Transverse colon (tissue), 4 donors: Measurements from ENCODE around the gene KCNMB1. TPM values are rescaled to one million over a fixed set of nuclear protein-coding genes. Genes with fewer than 3 reads are reported as not detected.

Experiments used
- DNase-seq: peaks from one replicate; pipeline ENCODE4 v3.0.0-alpha.2; 2019
- H3K27ac ChIP-seq, 4 donors: fragments of 200-600 bp; sonication (generic); 2 replicates each; pipeline ENCODE4 v1.5.1; 2016 to 2018; ENCODE audit warnings: inconsistent platforms in 4 of 4
- H3K27me3 ChIP-seq: fragments of 200-600 bp; sonication (generic); 2 replicates; pipeline ENCODE4 v1.5.1; 2017; ENCODE audit warnings: inconsistent platforms
- H3K36me3 ChIP-seq, 4 donors: fragments of 200-600 bp; sonication (generic); 2 replicates each; pipeline ENCODE4 v1.5.1; 2017 to 2019; ENCODE audit warnings: inconsistent platforms in 4 of 4
- H3K4me1 ChIP-seq, 4 donors: fragments of 200-600 bp; sonication (generic); 2 replicates each; pipeline ENCODE4 v1.5.1; 2017 to 2020; ENCODE audit warnings: inconsistent platforms in 4 of 4
- H3K4me3 ChIP-seq, 4 donors: fragments of 200-600 bp; sonication (generic); 1 replicate in 1 of 4; 2 replicates in 3 of 4; pipeline versions ENCODE4 v1.5.1 to v1.6.1; 2017 to 2019; ENCODE audit warnings: inconsistent platforms in 4 of 4
- H3K9me3 ChIP-seq, 2 donors: fragments of 200-600 bp; sonication (generic); 2 replicates each; pipeline ENCODE4 v1.5.1; 2017 to 2019; ENCODE audit warnings: inconsistent platforms in 2 of 2
- CTCF ChIP-seq, 5 experiments: fragments of 200-600 bp in 3 of 5; fragments of 450-650 bp in 2 of 5; sonication (generic) in 3 of 5; IDR thresholded peaks; 1 replicate in 2 of 5; 2 replicates in 3 of 5; pipeline ENCODE4 v1.5.1; 2016 to 2017; ENCODE audit warnings: antibody characterized with exemption in 5 of 5, inconsistent platforms in 3 of 5, mild to moderate bottlenecking in 2 of 5, moderate library complexity in 1 of 5
- EP300 ChIP-seq: sonication (generic); formaldehyde crosslinking; IDR thresholded peaks from one replicate; pipeline ENCODE4 v1.6.1; 2017; ENCODE audit warnings: antibody characterized with exemption, low read depth
- POLR2A ChIP-seq: fragments of 450-650 bp; IDR thresholded peaks from one replicate; pipeline ENCODE4 v1.6.1; 2016; ENCODE audit warnings: antibody characterized with exemption, mild to moderate bottlenecking, moderate library complexity
- POLR2AphosphoS5 ChIP-seq, 3 donors: sonication (generic); formaldehyde crosslinking; IDR thresholded peaks; one replicate each; pipeline ENCODE4 v1.6.1; 2016; ENCODE audit warnings: antibody characterized with exemption in 3 of 3
- WGBS, 2 donors: methylation state at CpG; one replicate each; pipeline ENCODE4 v1.1.5; 2018; ENCODE audit warnings: low coverage in 1 of 2; 5-methylcytosine and 5-hydroxymethylcytosine counted together
- in situ Hi-C, 4 donors: fragments of 200-750 bp; cut with MboI; loops; one replicate each; pipeline versions ENCODE4 v1.15.0 to v1.15.1; 2017; ENCODE audit warnings: low sequenced_read_pairs in 3 of 4, low pct_ligation_motif_present in 1 of 4, low pct_unique_long_range_greater_than_20kb in 1 of 4
- intact Hi-C: fragments of 100-400 bp; cut with DNase I; formaldehyde crosslinking; loops from one replicate; pipeline ENCODE4 v1.15.1; 2023; ENCODE audit warnings: low total_unique reads
- total RNA-seq, 4 donors: library from RNA; depleted of rRNA; stranded (reverse); fragments of >200 nt; gene quantifications; one replicate each; pipeline ENCODE4 v1.1.0, GENCODE V29; 2016

The KCNMB1 gene
- total RNA-seq, 4 donors from 2014 or later = 6.0 to 17.2 (median 8.0) TPM

DNA sequence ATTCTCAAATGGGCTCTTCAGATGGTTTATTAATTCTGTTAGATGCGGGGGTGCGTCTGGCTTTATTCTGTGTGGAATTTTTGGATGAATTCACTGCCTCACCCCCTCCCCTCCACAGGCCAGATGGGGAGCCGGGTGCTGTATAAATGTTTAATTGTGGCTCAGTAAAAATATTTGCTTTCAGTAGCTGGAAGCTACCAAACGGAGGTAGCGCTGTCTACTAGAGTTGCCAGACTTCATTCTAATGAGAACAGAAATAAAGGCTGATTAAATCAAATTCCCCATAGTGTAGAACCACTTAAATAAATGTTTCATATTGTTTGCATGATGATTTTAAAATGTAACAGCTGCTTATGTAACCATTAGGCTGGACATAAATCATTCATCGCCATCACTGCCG lies 34.5 kb upstream of the KCNMB1 start:
- no peaks in the 10 kb centered on the region for H3K27me3 ChIP-seq
- DNase-seq = no peak
- H3K27ac ChIP-seq = no peak overlapping the region
- H3K9me3 ChIP-seq = no peaks in the 10 kb centered on the region
- peaks cover 0 to 6% (median 0%) of the 10 kb centered on the region in 4 donors for H3K4me1 ChIP-seq
- in situ Hi-C loops (loop anchor here in 2 of 4 donors (25.0 kb wide), 1 partner anchor 161 kb away; no protein-coding TSS in a partner anchor), intact Hi-C loops (loop anchor here (5.0 kb wide), 1 partner anchor 201 kb away; no protein-coding TSS in a partner anchor)
- TF ChIP-seq CTCF (IDR thresholded peaks at IDR 0.05) = no peak
- no peaks in the 10 kb centered on the region for H3K36me3 ChIP-seq
- no peak overlapping the region for H3K4me3 ChIP-seq
- WGBS, 2 donors = 63% methylated on average over 7 of the region's 7 CpGs

DNA sequence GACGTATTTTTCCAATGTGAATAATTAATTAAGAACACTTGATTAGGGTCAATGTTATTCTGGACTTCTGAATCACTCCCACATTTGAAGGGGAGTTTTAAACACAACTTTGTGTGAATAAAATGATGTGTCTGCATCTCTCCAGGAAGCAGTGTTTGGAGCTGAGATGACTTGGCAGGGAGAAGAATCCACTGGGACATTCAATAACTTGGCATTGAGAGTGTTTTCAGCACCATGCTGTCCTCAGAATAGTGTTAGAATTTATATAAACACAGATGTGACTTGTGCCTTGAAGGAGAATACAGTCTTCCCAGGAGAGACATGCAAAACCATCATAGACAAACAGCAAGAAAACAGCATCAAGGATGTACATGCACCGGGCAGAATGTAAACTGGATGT lies 32.7 kb upstream of the KCNMB1 start:
- in situ Hi-C loops = loop anchor here in 2 of 4 donors (25.0 kb wide), 1 partner anchor 160 kb away; no protein-coding TSS in a partner anchor
- H3K4me1 ChIP-seq = peaks cover 0 to 6% (median 0%) of the 10 kb centered on the region in 4 donors
- intact Hi-C loops = loop anchor here (5.0 kb wide), 1 partner anchor 200 kb away; no protein-coding TSS in a partner anchor
- no peak for DNase-seq
- H3K27ac ChIP-seq = no peak overlapping the region
- TF ChIP-seq POLR2AphosphoS5 (IDR thresholded peaks at IDR 0.05) (no peak), POLR2A (no peak), CTCF (IDR thresholded peaks at IDR 0.05) (no peak), EP300 (no peak)
- 57 to 61% methylated on average over 2 of the region's 2 CpGs for WGBS, 2 donors
- no peaks in the 10 kb centered on the region for H3K9me3 ChIP-seq
- H3K36me3 ChIP-seq = no peaks in the 10 kb centered on the region
- no peak overlapping the region for H3K4me3 ChIP-seq
- no peaks in the 10 kb centered on the region for H3K27me3 ChIP-seq

DNA sequence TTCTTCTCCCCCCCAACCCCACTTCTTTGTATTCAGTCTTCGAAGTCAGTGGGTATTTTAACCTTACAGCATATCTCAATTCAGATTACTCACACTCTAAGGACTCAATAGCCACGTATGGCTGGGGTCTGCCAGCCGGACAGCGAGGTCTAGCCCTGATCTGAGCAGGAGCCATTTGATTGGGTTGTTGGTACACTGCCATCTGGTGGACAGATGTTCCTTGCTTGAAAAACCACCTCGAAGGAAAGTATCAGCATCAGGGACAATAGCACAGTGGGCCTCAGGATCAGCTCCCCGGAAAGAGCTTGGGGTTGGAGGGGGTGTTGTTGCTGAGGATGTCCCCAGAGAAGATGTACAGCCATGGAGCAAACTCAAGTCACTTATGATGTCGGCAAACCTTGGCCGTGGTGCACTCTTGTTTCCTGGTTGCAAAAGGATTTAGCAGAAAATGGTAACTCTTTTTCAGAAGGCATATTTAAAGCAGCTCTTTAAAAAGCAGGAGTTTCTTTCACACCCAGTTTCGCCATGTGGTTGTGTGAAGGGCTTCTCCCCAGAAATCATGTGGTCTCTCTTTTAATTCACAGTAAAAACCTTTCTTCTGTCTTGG lies 31.7 kb upstream of the KCNMB1 start:
- in situ Hi-C loops (loop anchor here in 2 of 4 donors (25.0 kb wide), 1 partner anchor 159 kb away; no protein-coding TSS in a partner anchor), intact Hi-C loops (loop anchor here (5.0 kb wide), 1 partner anchor 199 kb away; no protein-coding TSS in a partner anchor)
- WGBS, 2 donors = 0 to 29% methylated on average over 3 to 9 of the region's 9 CpGs
- H3K4me3 ChIP-seq = no peak overlapping the region
- H3K27me3 ChIP-seq = no peaks in the 10 kb centered on the region
- no peaks in the 10 kb centered on the region for H3K9me3 ChIP-seq
- no peak overlapping the region for H3K27ac ChIP-seq
- TF ChIP-seq EP300 (no peak), CTCF (IDR thresholded peaks at IDR 0.05) (peak; percentile 54 to 76 (median 68))
- peaks cover 0 to 6% (median 0%) of the 10 kb centered on the region in 4 donors for H3K4me1 ChIP-seq
- H3K36me3 ChIP-seq = no peaks in the 10 kb centered on the region
- DNase-seq = peak; percentile 38

DNA sequence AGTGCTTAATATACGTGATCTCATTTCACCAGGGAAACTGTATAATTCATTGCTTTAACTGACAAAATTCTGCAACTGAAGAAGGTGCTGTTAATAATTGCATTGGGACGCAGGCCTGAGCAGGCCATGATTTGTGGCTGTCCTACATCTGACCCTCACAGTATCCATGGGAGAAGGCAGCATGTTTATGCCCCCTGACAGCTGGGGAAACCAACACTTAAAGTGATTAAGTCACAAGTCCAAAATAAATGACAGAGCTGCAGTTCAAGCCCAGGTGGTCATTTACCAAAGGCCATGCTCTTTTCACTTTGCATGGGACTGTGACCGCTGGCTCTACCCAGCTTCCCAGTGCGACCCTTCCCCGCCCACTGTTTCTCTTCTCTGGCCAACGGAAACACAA lies 30.5 kb upstream of the KCNMB1 start:
- Histone ChIP-seq H3K9me3 (no peaks in the 10 kb centered on the region), H3K27ac (no peak overlapping the region), H3K4me3 (no peak overlapping the region), H3K27me3 (no peaks in the 10 kb centered on the region), H3K4me1 (peaks cover 0 to 6% (median 0%) of the 10 kb centered on the region in 4 donors), H3K36me3 (no peaks in the 10 kb centered on the region)
- TF ChIP-seq POLR2A (no peak), EP300 (no peak), POLR2AphosphoS5 (IDR thresholded peaks at IDR 0.05) (no peak), CTCF (IDR thresholded peaks at IDR 0.05) (no peak)
- in situ Hi-C loops = loop anchor here in 3 of 4 donors (10.0 to 25.0 kb wide), 2 partner anchors 157 to 195 kb away; no protein-coding TSS in a partner anchor
- no peak for DNase-seq
- intact Hi-C loops = loop anchor here (5.0 kb wide), 1 partner anchor 197 kb away; no protein-coding TSS in a partner anchor
- WGBS, 2 donors = 45 to 68% methylated on average over 2 to 6 of the region's 6 CpGs
